H9 (cell line): ENCODE data around the gene PLIN3. TPM values are rescaled to one million over a fixed set of nuclear protein-coding genes. Genes with fewer than 3 reads are reported as not detected.

Experiments
- DNase-seq: peaks from one replicate; pipeline ENCODE4 v3.0.0-alpha.2; 2017
- H2AFZ ChIP-seq: one replicate; pipeline ENCODE4 v1.6.1; 2013; ENCODE audit warnings: mild to moderate bottlenecking, low read length, control low read depth, moderate library complexity
- H2AK5ac ChIP-seq: 2 replicates; pipeline ENCODE4 v1.6.1; 2013; ENCODE audit warnings: low read length, control low read depth, mixed read lengths; ENCODE audit not compliant: insufficient read length
- H2BK120ac ChIP-seq: one replicate; pipeline ENCODE4 v1.6.1; 2013; ENCODE audit warnings: low read depth, mild to moderate bottlenecking, low read length, control low read depth, inconsistent platforms; ENCODE audit not compliant: poor library complexity, severe bottlenecking
- H2BK12ac ChIP-seq: 2 replicates; pipeline ENCODE4 v1.6.1; 2013; ENCODE audit warnings: low read length, control low read depth, mixed read lengths, low read depth; ENCODE audit not compliant: insufficient read length
- H2BK15ac ChIP-seq: 2 replicates; pipeline ENCODE4 v1.6.1; 2013; ENCODE audit warnings: low read depth, low read length, control low read depth
- H2BK20ac ChIP-seq: one replicate; pipeline ENCODE4 v1.6.1; 2013; ENCODE audit warnings: low read depth, mild to moderate bottlenecking, low read length, control low read depth, inconsistent platforms; ENCODE audit not compliant: poor library complexity, severe bottlenecking
- H2BK5ac ChIP-seq: 2 replicates; pipeline ENCODE4 v1.6.1; 2013; ENCODE audit warnings: low read length, control low read depth, mixed read lengths; ENCODE audit not compliant: insufficient read length
- H3K14ac ChIP-seq: 2 replicates; pipeline ENCODE4 v1.6.1; 2013; ENCODE audit warnings: low read length, control low read depth; ENCODE audit not compliant: insufficient read depth
- H3K18ac ChIP-seq: 2 replicates; pipeline ENCODE4 v1.6.1; 2013; ENCODE audit warnings: low read depth, mild to moderate bottlenecking, mixed read lengths, low read length, control low read depth; ENCODE audit not compliant: insufficient read length
- H3K23ac ChIP-seq: 2 replicates; pipeline ENCODE4 v1.6.1; 2013; ENCODE audit warnings: low read length, control low read depth, mixed read lengths, low read depth; ENCODE audit not compliant: insufficient read length
- H3K23me2 ChIP-seq: 2 replicates; pipeline ENCODE4 v1.6.1; 2013; ENCODE audit warnings: low read depth, mild to moderate bottlenecking, mixed read lengths, low read length, control low read depth; ENCODE audit not compliant: insufficient read length, poor library complexity, severe bottlenecking
- H3K27ac ChIP-seq: 2 replicates; pipeline ENCODE4 v1.5.1; 2013; ENCODE audit warnings: low read length, control low read depth, mixed read lengths, low read depth; ENCODE audit not compliant: insufficient read length
- H3K27me3 ChIP-seq: 2 replicates; pipeline ENCODE4 v1.6.1; 2013; ENCODE audit warnings: low read length, control low read depth, inconsistent platforms; ENCODE audit not compliant: insufficient read depth
- H3K4ac ChIP-seq: 2 replicates; pipeline ENCODE4 v1.6.1; 2013; ENCODE audit warnings: low read depth, mild to moderate bottlenecking, control low read depth, inconsistent platforms, low read length, moderate library complexity
- H3K4me1 ChIP-seq: 2 replicates; pipeline ENCODE4 v1.6.1; 2013; ENCODE audit warnings: low read length, control low read depth, inconsistent platforms; ENCODE audit not compliant: insufficient read depth
- H3K4me2 ChIP-seq: 2 replicates; pipeline ENCODE4 v1.6.1; 2013; ENCODE audit warnings: low read length, control low read depth, mixed read lengths; ENCODE audit not compliant: insufficient read length, insufficient read depth
- H3K56ac ChIP-seq: 2 replicates; pipeline ENCODE4 v1.6.1; 2013; ENCODE audit warnings: low read depth, mild to moderate bottlenecking, mixed read lengths, low read length, control low read depth; ENCODE audit not compliant: insufficient read length
- H3K79me1 ChIP-seq: 2 replicates; pipeline ENCODE4 v1.6.1; 2013; ENCODE audit warnings: low read depth, mild to moderate bottlenecking, moderate library complexity, low read length, control low read depth, inconsistent platforms; ENCODE audit not compliant: insufficient read depth, poor library complexity, severe bottlenecking
- H3K79me2 ChIP-seq: 2 replicates; pipeline ENCODE4 v1.6.1; 2013; ENCODE audit warnings: low read length, control low read depth, inconsistent platforms; ENCODE audit not compliant: insufficient read depth
- H3K9ac ChIP-seq: 2 replicates; pipeline ENCODE4 v1.6.1; 2013; ENCODE audit warnings: low read length, control low read depth, mixed read lengths; ENCODE audit not compliant: insufficient read length; ENCODE audit errors: extremely low read depth
- H3K9me3 ChIP-seq: one replicate; pipeline ENCODE4 v1.6.1; 2013; ENCODE audit warnings: low read depth, low read length, inconsistent platforms; ENCODE audit not compliant: control insufficient read depth
- H3T11ph ChIP-seq: one replicate; pipeline ENCODE4 v1.6.1; 2013; ENCODE audit warnings: mild to moderate bottlenecking, low read length, control low read depth, inconsistent platforms
- H4K20me1 ChIP-seq: one replicate; pipeline ENCODE4 v1.6.1; 2013; ENCODE audit not compliant: control insufficient read depth, insufficient read length, insufficient read depth
- H4K5ac ChIP-seq: 2 replicates; pipeline ENCODE4 v1.6.1; 2013; ENCODE audit warnings: low read depth, mild to moderate bottlenecking, mixed read lengths, low read length, control low read depth; ENCODE audit not compliant: insufficient read length
- H4K8ac ChIP-seq: replicated peaks from 2 replicates; pipeline ENCODE4 v1.6.1; 2013; ENCODE audit warnings: low read length, control low read depth, mixed read lengths, low read depth; ENCODE audit not compliant: insufficient read length
- H4K91ac ChIP-seq: 2 replicates; pipeline ENCODE4 v1.6.1; 2013; ENCODE audit warnings: low read depth, mild to moderate bottlenecking, moderate library complexity, mixed read lengths, low read length, control low read depth; ENCODE audit not compliant: insufficient read length
- H3K27ac Mint-ChIP-seq, 3 experiments: 2 replicates in 2 of 3; 3 replicates in 1 of 3; pipeline ENCODE4 v1.8.0; 2020 to 2021; ENCODE audit warnings: mixed read lengths in 3 of 3, mild to moderate bottlenecking in 1 of 3, moderate library complexity in 1 of 3
- H3K27me3 Mint-ChIP-seq: 2 replicates; pipeline ENCODE4 v1.8.0; 2021; ENCODE audit warnings: low read depth, mild to moderate bottlenecking, moderate library complexity, mixed read lengths
- H3K36me3 Mint-ChIP-seq, 3 experiments: 2 replicates in 2 of 3; 3 replicates in 1 of 3; pipeline ENCODE4 v1.8.0; 2020 to 2021; ENCODE audit warnings: low read depth in 3 of 3, mixed read lengths in 3 of 3; ENCODE audit not compliant: insufficient read depth in 1 of 3
- H3K4me1 Mint-ChIP-seq, 2 experiments: 2 replicates each; pipeline ENCODE4 v1.8.0; 2020; ENCODE audit warnings: mixed read lengths in 2 of 2
- H3K4me3 Mint-ChIP-seq, 2 experiments: 2 replicates in 1 of 2; 3 replicates in 1 of 2; pipeline ENCODE4 v1.8.0; 2020 to 2021; ENCODE audit warnings: mild to moderate bottlenecking in 2 of 2, mixed read lengths in 2 of 2, moderate library complexity in 1 of 2
- H3K9me3 Mint-ChIP-seq, 2 experiments: 2 replicates in 1 of 2; 3 replicates in 1 of 2; pipeline ENCODE4 v1.8.0; 2020; ENCODE audit warnings: mild to moderate bottlenecking in 2 of 2, mixed read lengths in 2 of 2, moderate library complexity in 1 of 2
- CTCF ChIP-seq: fragments of 200-600 bp; sonication (generic); conservative IDR thresholded peaks from 3 replicates; pipeline ENCODE4 v1.8.0; 2021; ENCODE audit warnings: antibody characterized with exemption, mild to moderate bottlenecking
- WGBS: extraction: QIAGEN DNeasy Blood & Tissue Kit; methylation state at CpG from one replicate; pipeline ENCODE4 v1.1.7; 2013; ENCODE audit warnings: missing lambda C conversion rate, low lambda C conversion rate, mixed read lengths; ENCODE audit not compliant: insufficient read length; ENCODE audit errors: extremely low coverage; 5-methylcytosine and 5-hydroxymethylcytosine counted together
- total RNA-seq: library from RNA; stranded (reverse); gene quantifications from 2 replicates; pipeline ENCODE4 v1.2.1, GENCODE V29; 2021

PLIN3 gene
- total RNA-seq, 1 experiment from 2014 or later: 61.8 TPM

- Mint-ChIP-seq H3K36me3 (peaks cover 0 to 7% (median 0%) of the 10 kb centered on the region in 3 experiments; a peak in 1 of 7 replicates), H3K27ac (no peak overlapping the region), H3K27me3 (peaks cover 18% of the 10 kb centered on the region), H3K4me3 (peak overlapping the region; percentile 30 to 32; a peak in 3 of 5 replicates), H3K4me1 (no peaks in the 10 kb centered on the region), H3K9me3 (peaks cover 0 to 16% of the 10 kb centered on the region in 2 experiments; a peak in 3 of 5 replicates)
- no peak overlapping the region for H3K56ac ChIP-seq
- H3K14ac ChIP-seq: no peak overlapping the region
- no peaks in the 10 kb centered on the region for H3K23me2 ChIP-seq
- no peaks in the 10 kb centered on the region for H4K20me1 ChIP-seq
- no peak for TF ChIP-seq CTCF
- no peaks in the 10 kb centered on the region for H3K4me1 ChIP-seq
- no peak overlapping the region for H3K9ac ChIP-seq
- no CpG with 5 or more reads among the region's 28 CpGs for WGBS
- H4K5ac ChIP-seq: no peak overlapping the region
- no peak overlapping the region for H2BK20ac ChIP-seq
- no peak overlapping the region for H3T11ph ChIP-seq
- H3K79me2 ChIP-seq: no peaks in the 10 kb centered on the region
- H3K4me2 ChIP-seq: no peak overlapping the region
- H3K23ac ChIP-seq: no peak overlapping the region
- H2BK15ac ChIP-seq: no peak overlapping the region
- no peak overlapping the region; the same call in 1 of the 2 replicates for H3K4ac ChIP-seq
- H2AFZ ChIP-seq: no peak overlapping the region
- no peak overlapping the region for H2BK5ac ChIP-seq
- H3K18ac ChIP-seq: peak overlapping the region; percentile 60
- H3K27me3 ChIP-seq: no peaks in the 10 kb centered on the region
- no peaks in the 10 kb centered on the region for H3K9me3 ChIP-seq
- H2BK120ac ChIP-seq: no peak overlapping the region
- no peak overlapping the region for H3K27ac ChIP-seq
- H4K8ac ChIP-seq: no peak overlapping the region
- DNase-seq: peak; percentile 93
- no peak overlapping the region for H2BK12ac ChIP-seq
- H2AK5ac ChIP-seq: no peak overlapping the region
- no peak overlapping the region for H4K91ac ChIP-seq
- H3K79me1 ChIP-seq: no peaks in the 10 kb centered on the region
Measured at GRCh38 chr19:4815426-4816201, 51.9 kb downstream of the PLIN3 start.
